Activated T-cell treated with anti-CD3 and anti-CD28 coated beads, Interleukin-2, amount 50 U/mL, for 4 hours (primary cell): ENCODE data around the gene SUGCT. TPM values are rescaled to one million over a fixed set of nuclear protein-coding genes. Genes with fewer than 3 reads are reported as not detected.
"Not testable (repeated sequence)": the region's sequence is repeated elsewhere in the genome, so short reads cannot be mapped to it uniquely, and the experiment has no call there.

Experiments used
- ATAC-seq, 2 donors: fragments of 200-7000 bp; cut with Tn5 transposase; one replicate each; pipeline ENCODE4 v1.10.0; 2021
- DNase-seq: peaks from one replicate; pipeline ENCODE4 v3.0.0-alpha.2; 2020
- H3K27me3 Mint-ChIP-seq: one replicate; pipeline ENCODE4 v1.8.0; 2021; ENCODE audit warnings: low read depth, mixed read lengths
- H3K36me3 Mint-ChIP-seq: one replicate; pipeline ENCODE4 v1.8.0; 2022; ENCODE audit warnings: mixed read lengths; ENCODE audit not compliant: insufficient read depth
- H3K4me1 Mint-ChIP-seq: one replicate; pipeline ENCODE4 v1.8.0; 2021; ENCODE audit warnings: low read depth, mixed read lengths
- H3K4me3 Mint-ChIP-seq: one replicate; pipeline ENCODE4 v1.8.0; 2021; ENCODE audit warnings: mild to moderate bottlenecking, moderate library complexity, mixed read lengths
- H3K9me3 Mint-ChIP-seq: one replicate; pipeline ENCODE4 v1.8.0; 2021; ENCODE audit warnings: mixed read lengths
- total RNA-seq, 3 donors: library from RNA; stranded (reverse); gene quantifications; one replicate each; pipeline ENCODE4 v1.2.1, GENCODE V29; 2021

SUGCT gene
- total RNA-seq, 3 donors from 2014 or later = 1.3 to 2.5 (median 2.1) TPM

DNA sequence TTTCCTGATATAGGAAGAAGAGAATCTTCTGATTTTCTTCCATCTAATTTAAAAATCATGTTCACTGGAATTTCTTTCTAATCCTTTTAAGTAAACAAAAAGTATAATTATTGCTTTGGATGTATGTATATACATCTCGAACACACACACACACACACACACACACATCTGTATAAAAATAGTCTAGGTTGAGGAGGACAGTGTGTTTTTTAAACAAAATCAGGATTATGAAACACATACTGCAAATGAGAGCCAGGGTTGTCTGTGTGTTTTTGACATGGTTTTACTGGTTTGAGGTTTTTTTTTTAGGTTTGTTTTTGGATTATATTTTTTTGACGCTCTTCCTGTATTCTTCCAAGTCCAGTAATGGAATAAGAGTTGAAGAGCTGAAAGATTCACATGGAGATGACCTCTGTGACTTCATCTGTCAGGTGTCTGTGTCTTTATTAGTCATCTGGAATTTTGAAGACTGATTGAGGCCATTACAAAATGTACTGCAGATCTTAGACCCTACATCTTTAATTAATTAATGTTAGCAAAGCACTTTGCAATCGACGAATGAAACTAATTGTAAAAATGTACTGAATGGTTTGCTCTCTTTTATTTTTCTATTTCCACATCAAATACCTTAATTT is 237.1 kb downstream of the SUGCT start:
- ATAC-seq = no peak
- no peaks in the 10 kb centered on the region for H3K27me3 Mint-ChIP-seq
- no peaks in the 10 kb centered on the region for H3K36me3 Mint-ChIP-seq
- H3K9me3 Mint-ChIP-seq = peaks cover 4% of the 10 kb centered on the region
- H3K4me1 Mint-ChIP-seq = no peaks in the 10 kb centered on the region
- no peak overlapping the region for H3K4me3 Mint-ChIP-seq
- DNase-seq = no peak

DNA sequence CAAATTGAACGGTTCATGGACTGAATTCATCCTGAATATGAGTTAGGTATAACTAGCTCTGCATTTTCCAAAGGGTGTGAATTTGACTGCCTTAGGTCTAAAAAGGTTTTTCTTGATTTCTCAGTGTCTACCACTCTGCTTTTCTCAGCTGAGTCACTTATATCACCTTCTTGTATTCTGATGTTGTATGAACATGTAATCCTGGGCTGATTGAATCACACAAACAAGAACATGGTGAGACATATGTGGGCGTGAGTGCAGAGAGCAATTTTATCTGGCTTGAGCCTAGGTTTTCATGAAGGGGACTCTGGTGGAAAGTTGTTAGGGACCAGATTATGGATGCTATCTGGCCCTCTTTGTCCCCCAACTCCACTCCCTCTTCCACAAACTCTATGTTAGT is 239.8 kb downstream of the SUGCT start:
- H3K4me3 Mint-ChIP-seq = no peak overlapping the region
- peaks cover 1% of the 10 kb centered on the region for H3K36me3 Mint-ChIP-seq
- H3K27me3 Mint-ChIP-seq = no peaks in the 10 kb centered on the region
- ATAC-seq = no peak
- peaks cover 9% of the 10 kb centered on the region for H3K9me3 Mint-ChIP-seq
- DNase-seq = no peak
- no peaks in the 10 kb centered on the region for H3K4me1 Mint-ChIP-seq

DNA sequence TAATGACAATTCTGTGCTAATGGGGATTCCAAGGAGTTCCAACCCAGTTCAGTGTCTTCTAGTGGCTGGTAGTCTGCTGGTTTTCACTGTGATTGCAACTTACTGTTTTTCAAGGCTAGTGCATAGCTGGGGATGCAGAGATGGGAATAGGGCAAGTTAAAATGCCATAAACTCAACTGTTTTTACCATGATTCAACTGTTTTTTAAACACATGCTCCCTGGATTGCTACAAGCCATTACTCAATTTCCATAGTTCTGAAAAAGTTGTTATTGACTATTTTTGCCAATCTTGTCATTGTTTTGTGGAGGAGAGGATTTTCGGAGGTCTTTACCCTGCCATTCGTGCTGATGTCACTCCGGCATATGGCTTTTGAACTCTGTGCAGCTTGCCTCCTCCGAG is 245.3 kb downstream of the SUGCT start:
- no peak for DNase-seq
- H3K9me3 Mint-ChIP-seq = peaks cover 17% of the 10 kb centered on the region
- no peaks in the 10 kb centered on the region for H3K4me1 Mint-ChIP-seq
- peaks cover 1% of the 10 kb centered on the region for H3K36me3 Mint-ChIP-seq
- no peak for ATAC-seq
- no peak overlapping the region for H3K4me3 Mint-ChIP-seq
- H3K27me3 Mint-ChIP-seq = no peaks in the 10 kb centered on the region

DNA sequence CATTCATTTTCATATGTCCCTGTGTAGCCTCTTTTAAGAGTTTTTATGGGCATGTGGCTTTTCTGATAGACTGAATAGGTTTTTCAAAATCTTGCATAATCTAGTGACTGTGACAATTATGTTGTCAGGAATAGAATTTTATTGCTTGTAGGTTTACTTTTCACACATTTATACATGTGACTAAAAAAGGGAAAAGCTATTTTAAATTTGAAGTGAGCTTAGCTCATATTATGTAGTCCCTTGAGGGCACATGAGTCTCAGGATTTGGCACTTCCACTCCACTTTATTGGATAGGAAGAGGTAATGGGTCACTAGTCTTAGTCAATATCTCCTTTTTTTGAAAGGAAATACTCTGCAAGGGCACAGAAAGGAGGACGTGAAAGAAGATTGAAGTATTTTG is 247.3 kb downstream of the SUGCT start:
- no peak for ATAC-seq
- no peaks in the 10 kb centered on the region for H3K4me1 Mint-ChIP-seq
- peaks cover 17% of the 10 kb centered on the region for H3K9me3 Mint-ChIP-seq
- H3K27me3 Mint-ChIP-seq = no peaks in the 10 kb centered on the region
- H3K36me3 Mint-ChIP-seq = peaks cover 1% of the 10 kb centered on the region
- H3K4me3 Mint-ChIP-seq = no peak overlapping the region
- DNase-seq = no peak

DNA sequence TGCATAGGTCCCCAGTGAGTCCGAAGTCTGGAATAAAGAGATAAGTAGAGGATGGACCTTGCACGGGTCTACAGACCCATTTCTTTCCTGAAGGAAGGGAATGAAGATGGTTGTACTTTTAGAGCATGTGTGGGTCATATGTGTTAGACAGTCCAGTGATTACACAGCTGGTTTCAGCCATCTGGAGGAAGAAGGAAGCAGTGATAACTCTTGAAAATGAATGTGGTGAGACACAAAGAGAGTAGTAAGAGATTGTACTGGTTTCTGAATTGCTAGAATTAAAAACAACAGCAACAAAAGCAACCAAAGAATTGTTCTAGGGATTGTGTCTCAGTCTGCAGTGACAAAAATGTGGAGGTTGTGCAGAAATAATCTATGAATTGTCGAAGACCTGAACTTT is 258.9 kb downstream of the SUGCT start:
- H3K4me3 Mint-ChIP-seq = no peak overlapping the region
- H3K4me1 Mint-ChIP-seq = no peaks in the 10 kb centered on the region
- ATAC-seq = no peak
- H3K9me3 Mint-ChIP-seq = no peaks in the 10 kb centered on the region
- H3K27me3 Mint-ChIP-seq = no peaks in the 10 kb centered on the region
- no peaks in the 10 kb centered on the region for H3K36me3 Mint-ChIP-seq
- no peak for DNase-seq

DNA sequence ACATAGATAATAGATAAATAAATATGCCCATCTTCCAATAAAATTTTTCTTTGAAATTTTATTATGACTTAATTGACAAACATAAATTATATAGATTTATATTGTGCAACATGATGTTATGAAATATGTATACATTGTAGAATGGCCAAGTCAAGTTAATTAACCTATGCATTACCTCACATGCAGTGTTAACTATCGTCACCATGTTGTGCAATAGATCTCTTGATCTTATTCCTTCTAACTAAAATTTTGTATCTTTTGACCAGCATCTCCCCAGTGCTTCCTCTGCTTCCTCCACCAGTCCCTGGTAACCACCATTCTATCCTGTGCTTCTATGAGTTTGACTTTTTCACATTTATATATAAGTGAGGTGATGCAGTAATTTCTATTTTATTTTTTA is 259.6 kb downstream of the SUGCT start:
- ATAC-seq (no peak), DNase-seq (no peak)
- no peaks in the 10 kb centered on the region for H3K36me3 Mint-ChIP-seq
- H3K4me1 Mint-ChIP-seq = no peaks in the 10 kb centered on the region
- H3K9me3 Mint-ChIP-seq = no peaks in the 10 kb centered on the region
- H3K27me3 Mint-ChIP-seq = no peaks in the 10 kb centered on the region
- H3K4me3 Mint-ChIP-seq = no peak overlapping the region

DNA sequence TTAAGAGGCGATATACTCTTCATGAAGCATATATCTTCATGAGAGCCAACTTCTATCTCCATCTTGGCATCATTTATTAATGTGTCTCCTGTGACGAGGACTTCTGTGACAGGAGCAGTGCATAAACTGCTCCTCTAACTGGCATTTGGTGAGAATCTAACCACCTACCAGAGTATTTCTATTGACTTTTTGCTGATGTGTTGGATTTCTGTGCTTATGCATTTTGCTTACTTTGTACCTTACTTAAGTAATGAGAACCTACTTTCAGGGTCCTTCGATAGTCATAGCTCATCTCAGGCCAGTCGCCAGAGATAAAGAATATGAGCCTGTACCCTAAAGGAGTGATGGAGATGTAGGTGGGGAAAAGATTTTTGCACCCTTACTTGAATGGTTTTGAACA is 265.7 kb downstream of the SUGCT start:
- ATAC-seq = no peak
- no peak overlapping the region for H3K4me3 Mint-ChIP-seq

DNA sequence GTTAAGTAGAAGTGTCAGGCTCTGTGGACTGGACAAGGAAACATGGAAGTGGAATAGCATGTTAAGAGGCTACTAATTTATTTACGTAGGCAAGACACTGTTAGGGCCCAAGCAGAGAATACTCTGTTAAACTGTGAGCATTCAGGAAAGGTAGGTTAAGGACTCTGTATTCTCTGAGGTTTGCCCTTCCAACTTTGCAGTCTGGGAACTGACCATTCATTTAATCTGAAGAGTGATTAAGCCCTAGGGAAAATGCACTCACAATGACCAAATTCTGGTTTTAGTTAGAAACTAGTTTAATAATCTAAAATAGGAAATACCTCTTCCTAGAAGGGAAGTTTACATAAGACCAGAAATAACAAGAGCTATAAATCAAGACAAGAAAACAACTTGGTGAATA is 266.6 kb downstream of the SUGCT start:
- Mint-ChIP-seq H3K9me3 (peaks cover 4% of the 10 kb centered on the region), H3K4me3 (no peak overlapping the region), H3K27me3 (no peaks in the 10 kb centered on the region), H3K36me3 (no peaks in the 10 kb centered on the region), H3K4me1 (no peaks in the 10 kb centered on the region)
- no peak for ATAC-seq
- no peak for DNase-seq

More for the DNA sequence above, 265.7 kb downstream of the SUGCT start:
- no peak for DNase-seq
- Mint-ChIP-seq H3K4me1 (no peaks in the 10 kb centered on the region), H3K36me3 (no peaks in the 10 kb centered on the region), H3K27me3 (no peaks in the 10 kb centered on the region), H3K9me3 (peaks cover 4% of the 10 kb centered on the region)

DNA sequence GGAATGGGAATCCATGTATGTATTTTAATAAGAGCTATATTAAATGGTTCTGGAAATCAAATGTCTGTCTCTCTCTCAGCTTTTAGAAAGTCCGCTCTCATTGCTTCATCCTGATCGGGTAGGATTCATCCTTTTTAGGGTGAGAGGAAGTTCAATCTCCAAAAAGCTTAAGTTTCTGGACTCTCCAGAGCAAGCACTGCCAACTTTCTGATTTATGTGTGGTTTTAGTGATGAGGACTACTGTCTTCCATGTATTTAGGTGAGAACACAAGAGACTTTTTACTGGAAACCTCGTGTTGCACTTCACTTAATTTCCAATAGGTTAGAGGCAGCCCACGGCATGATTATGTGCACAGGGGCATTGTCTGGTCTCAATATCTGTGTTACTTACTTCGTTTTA is 267.9 kb downstream of the SUGCT start:
- H3K36me3 Mint-ChIP-seq = no peaks in the 10 kb centered on the region
- H3K9me3 Mint-ChIP-seq = peaks cover 4% of the 10 kb centered on the region
- DNase-seq = no peak
- no peak overlapping the region for H3K4me3 Mint-ChIP-seq
- ATAC-seq = no peak
- no peaks in the 10 kb centered on the region for H3K27me3 Mint-ChIP-seq
- H3K4me1 Mint-ChIP-seq = no peaks in the 10 kb centered on the region

DNA sequence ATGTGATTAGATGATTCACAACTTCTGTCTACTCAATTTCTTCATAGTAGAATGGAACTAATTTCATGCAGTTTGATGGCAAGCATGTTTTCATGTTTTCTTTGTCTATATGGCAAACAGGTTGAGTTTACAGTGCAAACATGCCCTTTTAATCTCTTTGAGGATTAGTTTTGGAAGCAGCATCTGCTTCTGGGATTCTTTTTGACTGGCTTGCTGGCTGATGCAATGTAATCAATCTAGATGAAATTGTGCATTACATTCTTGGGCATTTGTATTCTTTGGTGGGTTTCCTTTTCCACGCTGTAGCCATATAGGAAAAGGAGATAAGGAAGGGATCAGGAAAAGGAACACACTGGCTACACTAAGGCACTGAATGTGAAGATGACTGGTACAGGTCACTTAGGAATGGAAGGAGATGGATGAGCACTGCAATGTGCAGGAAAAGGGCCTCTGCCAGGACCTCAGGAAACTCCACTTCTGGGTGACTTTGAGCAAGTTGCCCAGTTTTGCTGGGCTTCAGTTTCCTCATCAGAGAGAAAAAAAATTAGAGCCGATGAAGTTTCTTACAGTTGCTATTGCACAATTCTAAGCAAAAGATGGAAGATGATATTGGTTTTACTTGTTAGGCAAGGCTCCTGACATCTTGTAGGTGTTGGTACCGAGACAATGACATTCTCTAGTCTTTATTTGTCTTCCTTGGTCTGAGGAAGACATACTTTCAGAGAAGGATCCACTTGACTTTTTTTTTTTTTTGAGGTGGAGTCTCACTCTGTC is 269.1 kb downstream of the SUGCT start:
- no peak for DNase-seq
- Mint-ChIP-seq H3K27me3 (no peaks in the 10 kb centered on the region), H3K4me3 (no peak overlapping the region), H3K9me3 (peaks cover 4% of the 10 kb centered on the region), H3K4me1 (no peaks in the 10 kb centered on the region), H3K36me3 (no peaks in the 10 kb centered on the region)
- no peak for ATAC-seq

DNA sequence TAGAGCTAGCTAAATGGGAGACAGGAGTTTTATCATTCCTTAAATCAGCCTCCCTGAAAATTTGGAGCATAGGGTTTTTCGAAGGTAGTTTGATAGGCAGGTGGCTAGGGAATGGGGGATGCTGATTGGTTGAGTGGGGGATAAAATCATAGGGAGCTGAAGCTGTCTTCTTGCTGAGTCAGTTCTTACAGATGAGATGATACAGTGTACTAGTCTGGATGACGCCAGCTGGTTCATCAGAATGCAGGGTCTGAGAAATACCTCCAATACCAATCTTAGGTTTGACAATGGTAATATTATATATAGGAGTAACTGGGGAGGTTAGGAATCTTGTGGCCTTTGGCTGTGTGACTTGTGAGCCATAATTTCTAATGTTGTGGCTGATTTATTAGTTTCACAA is 271.2 kb downstream of the SUGCT start:
- no peak for DNase-seq
- no peaks in the 10 kb centered on the region for H3K4me1 Mint-ChIP-seq
- ATAC-seq = no peak
- H3K27me3 Mint-ChIP-seq = no peaks in the 10 kb centered on the region
- H3K36me3 Mint-ChIP-seq = no peaks in the 10 kb centered on the region
- H3K9me3 Mint-ChIP-seq = no peaks in the 10 kb centered on the region
- H3K4me3 Mint-ChIP-seq = no peak overlapping the region

DNA sequence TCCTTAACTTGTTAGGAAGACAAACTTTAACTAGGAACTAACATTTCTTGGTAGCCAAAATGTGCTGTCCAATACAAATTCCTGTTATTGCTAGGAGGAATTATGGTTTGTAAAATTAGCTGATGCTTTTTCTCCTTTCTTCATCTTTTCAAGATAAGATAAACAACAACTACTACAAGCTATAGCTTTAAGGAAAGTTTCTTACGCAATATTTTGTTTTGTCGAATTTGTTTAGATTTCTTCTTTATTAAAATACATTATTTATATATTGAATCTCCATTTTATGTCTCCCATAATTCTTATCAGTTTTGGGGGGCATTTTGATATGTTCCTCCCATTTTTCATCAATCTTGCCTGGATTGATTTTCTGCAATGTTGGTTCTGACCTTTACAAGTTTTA is 277.5 kb downstream of the SUGCT start:
- Mint-ChIP-seq H3K27me3 (no peaks in the 10 kb centered on the region), H3K4me3 (no peak overlapping the region), H3K9me3 (peaks cover 4% of the 10 kb centered on the region), H3K36me3 (no peaks in the 10 kb centered on the region), H3K4me1 (no peaks in the 10 kb centered on the region)
- no peak for ATAC-seq
- no peak for DNase-seq

DNA sequence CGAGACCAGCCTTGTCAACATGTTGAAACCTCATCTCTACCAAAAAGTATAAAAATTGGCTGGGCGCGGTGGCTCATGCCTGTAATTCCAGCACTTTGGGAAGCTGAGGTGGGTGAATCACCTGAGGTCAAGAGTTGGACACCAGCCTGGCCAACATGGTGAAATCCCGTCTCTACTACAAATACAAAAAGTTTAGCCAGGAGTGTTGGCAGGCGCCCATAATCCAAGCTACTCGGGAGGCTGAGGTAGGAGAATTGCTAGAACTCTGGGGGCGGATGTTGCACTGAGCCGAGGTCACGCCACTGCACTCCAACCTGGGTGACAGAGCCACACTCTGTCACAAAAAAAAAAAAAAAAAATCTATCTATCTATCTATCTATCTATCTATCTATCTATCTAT is 279.9 kb downstream of the SUGCT start:
- H3K4me3 Mint-ChIP-seq, H3K27me3 Mint-ChIP-seq, H3K4me1 Mint-ChIP-seq, ATAC-seq, H3K36me3 Mint-ChIP-seq, DNase-seq, H3K9me3 Mint-ChIP-seq: not testable (repeated sequence)

DNA sequence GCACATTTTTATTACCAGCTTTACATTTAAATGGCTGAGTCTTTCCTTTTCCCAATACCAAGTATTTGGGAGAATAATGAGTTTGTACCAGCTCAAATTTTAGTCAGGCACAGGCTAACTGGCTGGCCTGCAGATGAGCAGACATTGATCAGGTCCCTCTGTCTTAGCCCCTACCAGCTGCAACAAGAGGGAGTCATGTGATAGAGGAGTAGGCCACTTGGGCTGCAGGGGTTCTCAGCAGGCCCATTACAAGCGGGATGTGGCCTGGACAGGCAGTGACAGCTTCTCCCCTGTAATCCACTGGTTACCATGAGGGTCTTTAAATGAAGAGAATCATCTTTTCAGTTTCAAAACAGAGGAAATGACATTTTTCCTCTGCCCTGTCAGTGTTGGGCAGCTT is 283.6 kb downstream of the SUGCT start:
- H3K36me3 Mint-ChIP-seq = no peaks in the 10 kb centered on the region
- no peaks in the 10 kb centered on the region for H3K4me1 Mint-ChIP-seq
- ATAC-seq (no peak), DNase-seq (no peak)
- no peaks in the 10 kb centered on the region for H3K27me3 Mint-ChIP-seq
- H3K9me3 Mint-ChIP-seq = peaks cover 4% of the 10 kb centered on the region
- no peak overlapping the region for H3K4me3 Mint-ChIP-seq

DNA sequence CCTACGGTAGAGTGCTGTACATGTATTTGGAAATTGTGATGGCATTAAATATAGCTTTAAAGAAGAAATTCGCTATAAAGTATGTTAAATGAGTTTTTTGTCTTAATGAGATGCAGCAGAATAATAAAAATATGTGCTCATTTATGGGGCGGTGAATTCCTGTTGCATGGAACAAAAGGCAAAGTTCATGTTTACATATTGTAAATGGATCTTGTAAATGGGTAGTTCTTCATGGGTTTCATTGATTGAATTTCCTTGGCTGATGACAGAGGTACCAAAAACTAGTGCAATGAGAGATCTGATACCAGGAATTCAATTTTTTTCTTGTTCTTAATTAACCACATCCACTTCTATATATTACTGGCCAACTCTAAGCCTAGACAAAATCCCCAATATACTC is 284.2 kb downstream of the SUGCT start:
- no peak for DNase-seq
- Mint-ChIP-seq H3K36me3 (no peaks in the 10 kb centered on the region), H3K9me3 (peaks cover 4% of the 10 kb centered on the region), H3K4me1 (no peaks in the 10 kb centered on the region), H3K27me3 (no peaks in the 10 kb centered on the region), H3K4me3 (no peak overlapping the region)
- no peak for ATAC-seq
